ENCODE measurements around the gene FOLR2.

GRCh38 chr11:72203163-72203562, 13.4 kb upstream of the FOLR2 start:
- TF ChIP-seq POLR2A (IDR thresholded peaks at IDR 0.05; ENCODE audit: low read depth, low read length) (no peak), POU2F2 (IDR thresholded peaks at IDR 0.05; ENCODE audit: low read depth, low read length) (no peak)

Measured in GM12891 (cell line).